Activated CD8-positive, alpha-beta memory T cell treated with anti-CD3 and anti-CD28 coated beads for 24 hours (primary cell): ENCODE data around the gene LRG1.
A peak's percentile ranks its signal among the peaks of the same experiment; 100 is the strongest.
"Not testable (repeated sequence)": the region's sequence is repeated elsewhere in the genome, so short reads cannot be mapped to it uniquely, and the experiment has no call there.

Source experiments
- DNase-seq: peaks from one replicate; pipeline ENCODE4 v3.0.0-alpha.2; 2020

LRG1 gene

DNA sequence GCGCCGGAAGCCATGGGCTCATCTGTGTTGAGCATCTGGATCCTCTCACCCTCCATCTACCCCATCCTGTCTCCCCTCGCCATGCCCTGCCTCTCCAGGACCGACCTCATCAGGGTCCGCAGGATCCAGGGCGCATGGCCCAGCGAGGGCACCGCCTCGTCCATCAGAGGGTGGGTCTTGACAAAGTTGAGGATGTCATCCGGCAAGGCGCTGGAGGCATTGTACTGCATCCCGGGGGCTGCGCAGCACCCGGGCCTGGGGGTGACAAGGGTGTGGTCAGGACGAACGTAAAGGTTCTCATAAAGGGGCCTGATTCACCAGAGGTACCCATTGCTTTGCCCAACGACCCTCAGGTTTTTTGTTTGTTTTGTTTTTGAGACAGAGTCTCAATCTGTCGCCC is 10.2 kb upstream of the LRG1 start:
- no peak for DNase-seq

GRCh38 chr19:4548238-4548584 is 8.4 kb upstream of the LRG1 start:
- no peak for DNase-seq

DNA sequence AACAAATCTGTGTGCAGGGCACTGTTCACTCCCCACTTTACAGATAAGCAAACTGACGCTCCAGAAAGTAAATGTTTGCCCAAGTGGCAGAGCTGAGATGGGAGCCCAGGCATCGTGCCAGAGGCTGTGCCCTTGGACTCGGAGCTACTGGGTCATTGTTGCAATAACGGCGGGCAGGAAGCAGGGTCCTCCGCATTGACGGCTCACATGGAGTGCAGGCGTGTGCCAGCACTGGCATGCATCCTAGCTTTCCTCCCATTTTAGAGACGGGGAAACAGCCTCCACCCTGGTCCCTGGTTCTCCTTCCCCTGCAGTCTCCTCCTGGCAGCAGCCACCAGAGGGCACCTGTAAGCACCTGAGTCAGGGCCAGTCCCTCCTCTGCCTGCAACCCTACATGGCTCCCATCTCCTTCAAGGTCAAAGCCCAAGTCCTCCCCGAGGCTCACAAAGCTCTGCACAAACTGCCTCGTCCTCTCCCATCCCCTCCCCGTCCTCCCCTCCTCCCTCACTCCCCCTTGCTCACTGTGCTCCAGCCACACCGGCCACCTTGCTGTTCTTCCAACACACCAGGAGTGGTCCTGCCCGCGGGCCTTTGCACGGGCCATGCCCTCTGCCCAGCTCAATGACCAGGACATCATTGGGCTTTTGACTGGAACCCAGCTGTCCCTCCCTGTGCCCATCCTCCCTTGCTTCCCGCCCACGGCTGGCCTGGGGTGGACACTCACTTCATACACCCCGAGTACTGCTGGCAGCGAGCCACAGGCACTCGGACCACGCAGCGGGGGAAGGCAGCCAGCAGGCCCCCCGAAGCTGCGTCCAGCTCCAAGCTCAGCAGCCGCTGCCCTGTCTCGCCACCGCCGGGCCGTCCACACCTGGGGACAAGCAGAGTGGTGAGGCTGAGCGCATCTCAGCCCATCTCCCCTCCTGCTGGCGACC is 7.7 kb upstream of the LRG1 start:
- no peak for DNase-seq

- DNase-seq = no peak
Observed at GRCh38 chr19:4543842-4544647, 4.2 kb upstream of the LRG1 start.

DNA sequence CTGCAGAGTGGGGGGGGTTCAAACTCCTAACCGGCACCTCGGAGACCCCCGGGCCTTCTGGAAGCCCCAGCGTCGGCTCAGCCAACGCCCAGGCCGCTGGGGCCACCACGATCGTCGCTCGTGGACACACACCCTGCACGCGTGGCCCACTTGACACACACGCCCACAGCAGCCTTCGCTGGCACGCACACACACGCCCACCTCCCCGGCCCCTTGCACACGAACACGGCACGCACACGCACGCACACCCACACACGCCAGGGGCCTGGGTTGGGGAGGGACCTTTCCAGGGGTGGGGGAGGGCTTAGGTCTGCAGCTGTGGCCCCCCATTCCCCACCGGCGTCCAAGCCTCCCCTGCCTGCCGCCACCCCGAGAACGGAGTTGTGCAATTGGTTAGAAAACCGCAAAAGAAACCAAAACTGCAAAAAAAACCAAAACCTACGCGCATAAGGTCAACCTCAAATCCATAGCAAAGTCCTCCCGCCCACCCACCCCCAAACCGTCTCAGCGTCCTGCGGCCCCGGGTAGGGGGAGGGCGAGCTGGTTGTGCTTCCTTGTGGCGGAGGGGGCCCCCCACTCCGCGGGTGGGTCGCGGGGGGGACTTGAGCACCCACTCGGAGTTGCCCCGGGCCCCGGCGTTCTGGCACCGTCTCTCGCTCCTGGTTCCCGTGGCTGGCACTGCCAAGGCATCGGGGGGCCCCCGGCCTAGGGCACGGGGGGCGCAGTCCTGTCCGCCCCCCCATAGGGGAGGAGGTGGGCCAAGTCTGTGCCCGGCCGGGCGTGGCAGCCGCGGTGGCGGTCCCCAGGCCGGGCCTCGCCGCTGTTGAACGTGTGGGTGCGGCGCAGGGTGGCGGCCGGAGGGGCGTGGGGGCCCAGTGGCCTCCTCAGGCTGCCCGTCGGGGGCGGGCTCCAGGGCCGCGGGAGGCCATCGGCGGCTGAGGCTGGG is 3.3 kb upstream of the LRG1 start:
- DNase-seq = no peak

GRCh38 chr19:4541806-4542145 is 1.9 kb upstream of the LRG1 start:
- not testable (repeated sequence) for DNase-seq

GRCh38 chr19:4541114-4541805 is 1.4 kb upstream of the LRG1 start:
- no peak for DNase-seq

DNA sequence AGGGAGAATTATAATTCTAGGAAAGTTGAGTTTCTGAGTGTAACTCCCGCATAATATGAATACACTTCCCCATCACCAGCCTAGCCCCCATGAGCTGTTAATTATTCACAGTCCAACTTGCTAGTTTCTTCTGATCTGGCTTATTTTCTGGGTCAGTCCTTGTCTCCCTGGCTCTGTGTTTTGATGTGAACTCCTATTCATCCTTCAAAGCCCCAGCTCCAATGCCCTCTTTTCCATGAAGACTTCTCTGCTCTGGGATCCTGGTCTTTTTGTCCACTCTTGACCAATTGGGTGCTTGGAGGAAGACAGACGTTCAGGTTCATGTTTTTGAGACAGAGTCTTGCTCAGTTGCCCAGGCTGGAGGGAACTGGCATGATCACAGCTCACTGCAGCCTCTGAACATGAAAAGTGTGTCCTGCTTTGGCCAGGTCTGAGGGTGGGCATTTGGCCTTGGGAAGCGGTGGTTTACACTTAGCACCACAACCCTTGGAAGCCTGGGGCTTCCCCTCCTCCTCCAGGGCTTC is 605 bp downstream of the LRG1 start:
- no peak for DNase-seq

GRCh38 chr19:4538601-4538954 is 1.3 kb downstream of the LRG1 start:
- DNase-seq = no peak

- DNase-seq = no peak
Observed at GRCh38 chr19:4537953-4538600, 1.8 kb downstream of the LRG1 start.

DNA sequence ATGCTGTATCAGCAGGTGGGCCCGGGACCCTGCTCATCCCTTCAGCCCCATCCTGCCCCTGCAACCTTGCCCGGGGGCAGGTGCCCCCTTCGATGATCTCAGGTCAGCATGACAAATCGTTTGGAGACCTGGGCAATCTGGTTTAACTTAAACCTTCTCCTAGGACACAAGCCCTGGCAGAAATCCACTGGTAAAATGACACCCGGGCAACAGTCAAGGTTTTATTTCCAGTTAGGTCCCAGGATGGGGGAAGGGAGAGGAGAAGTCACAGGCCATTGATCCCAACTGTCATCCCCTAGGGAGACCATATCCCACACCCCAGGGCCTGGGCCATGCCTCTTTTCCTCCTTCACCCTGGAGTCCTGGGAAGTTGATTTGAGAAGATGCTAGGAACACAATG is 3.0 kb downstream of the LRG1 start:
- DNase-seq = no peak

- peak; percentile 75 for DNase-seq
Observed at GRCh38 chr19:4534836-4535658, 4.8 kb downstream of the LRG1 start, which contains the start of gene PLIN5. Gene PLIN5, minus strand, starts transcription at chr19:4535224. Its CDS starts 1,150 bp downstream, at chr19:4534074.

DNA sequence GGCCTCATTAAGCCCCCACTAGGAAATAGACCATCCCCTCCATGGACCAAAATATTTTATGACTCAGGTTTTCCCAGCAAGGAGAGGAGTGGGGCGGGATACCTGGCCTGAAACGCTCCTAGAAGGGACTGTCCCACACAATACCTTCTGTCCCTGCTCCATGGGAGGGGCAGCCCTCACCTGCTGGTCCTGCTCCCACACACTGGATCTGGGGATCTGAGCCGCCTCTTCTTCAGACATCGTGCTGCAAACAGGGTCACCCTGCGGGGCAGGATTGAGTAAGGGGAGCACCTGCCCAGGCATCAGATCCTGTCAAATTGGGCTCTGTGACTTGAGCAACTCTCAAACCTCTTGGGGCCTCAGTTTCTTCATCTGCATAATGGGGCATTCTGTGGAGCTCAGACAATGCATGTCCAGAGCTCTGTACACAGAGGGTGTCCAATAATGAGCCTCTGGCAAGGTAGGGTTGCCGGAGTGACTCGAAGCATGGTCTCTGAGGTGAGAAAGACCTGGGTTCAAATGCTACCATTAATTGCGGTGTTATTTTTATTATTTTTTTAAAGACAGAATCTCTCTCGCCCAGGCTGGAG is 5.9 kb downstream of the LRG1 start:
- DNase-seq = no peak

GRCh38 chr19:4533334-4533733 is 6.5 kb downstream of the LRG1 start:
- DNase-seq = no peak

GRCh38 chr19:4531562-4532165 is 8.2 kb downstream of the LRG1 start:
- no peak for DNase-seq

DNA sequence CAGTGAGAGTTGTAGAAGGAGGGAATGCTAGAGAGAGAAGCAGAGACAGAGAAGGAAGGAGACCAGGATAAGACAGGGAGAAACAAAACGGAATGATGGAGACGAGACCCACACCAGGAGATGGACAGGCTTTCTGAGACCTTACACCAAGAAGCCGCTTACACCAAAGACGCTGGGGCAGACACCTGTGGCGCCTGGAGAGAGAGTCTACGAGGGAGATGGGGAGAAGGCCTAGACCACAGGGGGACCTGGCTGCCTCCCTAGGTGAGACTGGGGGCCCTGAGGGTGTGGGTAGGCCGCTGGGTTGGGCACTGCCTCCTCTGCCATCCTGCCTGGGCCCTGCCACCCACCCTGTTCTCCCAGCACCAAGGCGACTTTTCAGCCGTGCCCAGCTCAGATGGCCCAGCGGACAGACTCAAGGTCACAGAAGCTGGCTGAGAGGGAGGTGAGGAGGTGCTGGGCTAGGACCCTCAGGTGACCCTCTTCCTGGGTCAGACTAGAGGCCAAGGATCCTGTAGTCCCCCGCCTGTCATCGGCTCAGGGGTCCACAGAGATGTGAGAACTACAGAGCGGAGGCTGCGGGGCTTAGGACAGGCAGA is 9.8 kb downstream of the LRG1 start:
- DNase-seq = no peak

DNA sequence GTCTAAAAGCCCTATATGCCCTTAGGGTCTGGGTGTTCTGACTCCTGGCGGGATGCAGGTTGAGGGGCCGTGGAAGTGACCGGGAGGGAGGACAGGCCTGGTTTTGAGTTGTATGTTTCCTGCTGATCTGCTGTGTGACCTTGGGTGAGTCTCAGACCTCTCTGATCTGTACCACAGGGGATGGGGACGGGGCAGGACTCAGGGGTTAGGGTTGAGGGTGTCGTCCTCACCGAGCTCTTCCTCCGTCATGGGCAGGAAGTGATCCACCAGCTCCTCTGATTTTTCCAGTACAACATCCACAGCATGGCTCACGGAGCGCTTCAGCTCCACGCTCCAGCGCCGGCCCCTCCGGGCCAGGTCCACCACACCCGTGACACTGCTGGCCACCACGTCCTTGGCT is 11.0 kb downstream of the LRG1 start:
- no peak for DNase-seq

GRCh38 chr19:4527377-4527776 is 12.5 kb downstream of the LRG1 start:
- DNase-seq = not testable (repeated sequence)

DNA sequence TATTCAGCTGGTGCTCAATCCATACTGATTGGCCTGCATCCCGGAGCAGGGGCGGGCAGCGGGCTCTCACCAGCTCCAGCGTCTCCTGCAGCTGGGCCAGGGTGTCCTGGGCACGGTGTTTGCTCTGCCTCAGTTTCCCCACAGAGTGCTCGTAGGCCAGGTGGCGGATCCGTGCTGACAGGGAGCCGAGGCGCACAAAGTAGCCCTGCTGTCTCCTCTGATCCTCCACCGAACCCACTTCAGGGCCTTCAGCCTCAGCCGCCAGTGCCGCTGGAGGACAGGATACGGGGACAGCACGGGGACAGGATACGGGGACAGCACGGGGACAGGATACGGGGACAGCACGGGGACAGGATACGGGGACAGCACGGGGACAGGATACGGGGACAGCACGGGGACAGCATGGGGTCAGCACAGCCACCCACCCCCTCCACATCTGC is 14.3 kb downstream of the LRG1 start:
- DNase-seq = no peak
